GM19035 (cell line): Measurements from ENCODE around the gene C9orf40.

ENCODE experiments used
- ATAC-seq: cut with Tn5 transposase; IDR thresholded peaks from one replicate; pipeline ENCODE4 v1.9.1; 2021; ENCODE audit not compliant: unreplicated experiment

The C9orf40 gene

GRCh38 chr9:74952201-74953151 lies at the start of gene C9orf40:
Gene C9orf40, minus strand, starts transcription at chr9:74952912. Its CDS starts 301 bp downstream, at chr9:74952611.
- peak; percentile 93 for ATAC-seq

- peak; percentile 90 for ATAC-seq
These were observed 49.2 kb upstream of the C9orf40 start for GRCh38 chr9:75001719-75002421.

GRCh38 chr9:75000835-75001234 lies 48.1 kb upstream of the C9orf40 start:
- ATAC-seq = no peak

- no peak for ATAC-seq
These were observed 32.3 kb upstream of the C9orf40 start for GRCh38 chr9:74985041-74985440.

GRCh38 chr9:74983709-74984108 lies 31.0 kb upstream of the C9orf40 start:
- no peak for ATAC-seq

- ATAC-seq = no peak
These were observed 27.1 kb upstream of the C9orf40 start for GRCh38 chr9:74979844-74980243.

GRCh38 chr9:74977287-74977686 lies 24.6 kb upstream of the C9orf40 start:
- no peak for ATAC-seq

GRCh38 chr9:74975538-74975937 lies 22.8 kb upstream of the C9orf40 start:
- no peak for ATAC-seq

GRCh38 chr9:74974558-74974957 lies 21.8 kb upstream of the C9orf40 start:
- ATAC-seq = no peak

- ATAC-seq = no peak
These were observed 21.0 kb upstream of the C9orf40 start for GRCh38 chr9:74973714-74974113.

- no peak for ATAC-seq
These were observed 10.3 kb upstream of the C9orf40 start for GRCh38 chr9:74963056-74963455.

- ATAC-seq = no peak
These were observed 8.8 kb upstream of the C9orf40 start for GRCh38 chr9:74961496-74961895.

GRCh38 chr9:74960561-74960960 lies 7.8 kb upstream of the C9orf40 start:
- no peak for ATAC-seq

- ATAC-seq = no peak
These were observed 5.9 kb upstream of the C9orf40 start for GRCh38 chr9:74958587-74958986.

- ATAC-seq = peak; percentile 5
These were observed 581 bp upstream of the C9orf40 start for GRCh38 chr9:74953235-74953751.

- ATAC-seq = peak; percentile 41
These were observed 974 bp downstream of the C9orf40 start for GRCh38 chr9:74951725-74952151.

GRCh38 chr9:74951107-74951720 lies 1.5 kb downstream of the C9orf40 start:
- ATAC-seq = no peak

GRCh38 chr9:74949859-74950855 lies 2.6 kb downstream of the C9orf40 start:
- ATAC-seq = no peak

- no peak for ATAC-seq
These were observed 3.8 kb downstream of the C9orf40 start for GRCh38 chr9:74948937-74949336.

GRCh38 chr9:74946686-74947085 lies 6.0 kb downstream of the C9orf40 start:
- ATAC-seq = no peak
